ENCODE measurements around the gene EML2.
"Not testable (repeated sequence)": the region's sequence is repeated elsewhere in the genome, so short reads cannot be mapped to it uniquely, and the experiment has no call there.

The EML2 gene

GRCh38 chr19:45615056-45615455 lies 24.1 kb downstream of the EML2 start:
- not testable (repeated sequence) for H3K9me3 ChIP-seq (ENCODE audit: control insufficient read depth, insufficient read depth, low read depth, low read length); H3K4me1 ChIP-seq (ENCODE audit: control insufficient read depth, insufficient read depth, low read length); H3K27ac ChIP-seq (ENCODE audit: low read depth, low read length); H3K9ac ChIP-seq (ENCODE audit: low read length); H3K4me3 ChIP-seq (ENCODE audit: low read depth, low read length); H3K27me3 ChIP-seq (ENCODE audit: control insufficient read depth, insufficient read depth, low read length)
- peaks cover 48% of the 10 kb centered on the region for H3K36me3 ChIP-seq (ENCODE audit: control insufficient read depth, insufficient read depth, low read length)

GRCh38 chr19:45613926-45614725 lies 25.1 kb downstream of the EML2 start:
- H3K4me1 ChIP-seq (ENCODE audit: control insufficient read depth, insufficient read depth, low read length): peaks cover 8% of the 10 kb centered on the region; the same call in 1 of the 2 replicates
- peaks cover 48% of the 10 kb centered on the region for H3K36me3 ChIP-seq (ENCODE audit: control insufficient read depth, insufficient read depth, low read length)
- no peak overlapping the region for H3K27ac ChIP-seq (ENCODE audit: low read depth, low read length)
- peaks cover 1% of the 10 kb centered on the region; the same call in 1 of the 2 replicates for H3K9me3 ChIP-seq (ENCODE audit: control insufficient read depth, insufficient read depth, low read depth, low read length)
- H3K4me3 ChIP-seq (ENCODE audit: low read depth, low read length): no peak overlapping the region
- H3K9ac ChIP-seq (ENCODE audit: low read length): no peak overlapping the region
- no peaks in the 10 kb centered on the region for H3K27me3 ChIP-seq (ENCODE audit: control insufficient read depth, insufficient read depth, low read length)

GRCh38 chr19:45608948-45609347 lies 30.2 kb downstream of the EML2 start:
- Histone ChIP-seq H3K4me1 (ENCODE audit: control insufficient read depth, insufficient read depth, low read length) (peaks cover 7% of the 10 kb centered on the region), H3K36me3 (ENCODE audit: control insufficient read depth, insufficient read depth, low read length) (peaks cover 37% of the 10 kb centered on the region), H3K27ac (ENCODE audit: low read depth, low read length) (no peak overlapping the region), H3K9ac (ENCODE audit: low read length) (no peak overlapping the region), H3K27me3 (ENCODE audit: control insufficient read depth, insufficient read depth, low read length) (no peaks in the 10 kb centered on the region), H3K4me3 (ENCODE audit: low read depth, low read length) (no peak overlapping the region), H3K9me3 (ENCODE audit: control insufficient read depth, insufficient read depth, low read depth, low read length) (peaks cover 6% of the 10 kb centered on the region; the same call in 1 of the 2 replicates)

GRCh38 chr19:45607071-45608029 lies 31.8 kb downstream of the EML2 start:
- Histone ChIP-seq H3K9me3 (ENCODE audit: control insufficient read depth, insufficient read depth, low read depth, low read length) (peaks cover 6% of the 10 kb centered on the region; the same call in 1 of the 2 replicates), H3K4me1 (ENCODE audit: control insufficient read depth, insufficient read depth, low read length) (peaks cover 8% of the 10 kb centered on the region), H3K4me3 (ENCODE audit: low read depth, low read length) (peak overlapping the region; percentile 55), H3K27ac (ENCODE audit: low read depth, low read length) (no peak overlapping the region), H3K27me3 (ENCODE audit: control insufficient read depth, insufficient read depth, low read length) (peaks cover 6% of the 10 kb centered on the region), H3K36me3 (ENCODE audit: control insufficient read depth, insufficient read depth, low read length) (peaks cover 23% of the 10 kb centered on the region), H3K9ac (ENCODE audit: low read length) (peak overlapping the region; percentile 43)

- peak within 1 kb of the TSS; percentile 63 for H3K4me3 ChIP-seq (ENCODE audit: low read depth, low read length)
Observed at GRCh38 chr19:45601524-45602374, 37.4 kb downstream of the EML2 start, which contains the start of gene GPR4. TSS of gene GPR4 (minus strand) at chr19:45602212. CDS start at chr19:45591866, 10,346 bp downstream.

GRCh38 chr19:45601115-45601514 lies 38.1 kb downstream of the EML2 start:
- peaks cover 55% of the 10 kb centered on the region for H3K27me3 ChIP-seq (ENCODE audit: control insufficient read depth, insufficient read depth, low read length)
- H3K27ac ChIP-seq (ENCODE audit: low read depth, low read length): no peak overlapping the region
- H3K36me3 ChIP-seq (ENCODE audit: control insufficient read depth, insufficient read depth, low read length): no peaks in the 10 kb centered on the region
- H3K4me1 ChIP-seq (ENCODE audit: control insufficient read depth, insufficient read depth, low read length): peaks cover 35% of the 10 kb centered on the region
- H3K9me3 ChIP-seq (ENCODE audit: control insufficient read depth, insufficient read depth, low read depth, low read length): no peaks in the 10 kb centered on the region
- peak overlapping the region; percentile 63 for H3K4me3 ChIP-seq (ENCODE audit: low read depth, low read length)
- H3K9ac ChIP-seq (ENCODE audit: low read length): no peak overlapping the region

More at GRCh38 chr19:45601524-45602374, 37.4 kb downstream of the EML2 start, which contains the start of gene GPR4:
- peaks cover 55% of the 10 kb centered on the region for H3K27me3 ChIP-seq (ENCODE audit: control insufficient read depth, insufficient read depth, low read length)
- no peaks in the 10 kb centered on the region for H3K9me3 ChIP-seq (ENCODE audit: control insufficient read depth, insufficient read depth, low read depth, low read length)
- H3K36me3 ChIP-seq (ENCODE audit: control insufficient read depth, insufficient read depth, low read length): no peaks in the 10 kb centered on the region
- no peak within 1 kb of the TSS for H3K27ac ChIP-seq (ENCODE audit: low read depth, low read length)
- H3K4me1 ChIP-seq (ENCODE audit: control insufficient read depth, insufficient read depth, low read length): peaks cover 36% of the 10 kb centered on the region
- no peak within 1 kb of the TSS for H3K9ac ChIP-seq (ENCODE audit: low read length)

GRCh38 chr19:45600340-45600885 lies 38.8 kb downstream of the EML2 start:
- H3K9ac ChIP-seq (ENCODE audit: low read length): no peak overlapping the region
- peaks cover 35% of the 10 kb centered on the region for H3K4me1 ChIP-seq (ENCODE audit: control insufficient read depth, insufficient read depth, low read length)
- no peak overlapping the region for H3K27ac ChIP-seq (ENCODE audit: low read depth, low read length)
- H3K27me3 ChIP-seq (ENCODE audit: control insufficient read depth, insufficient read depth, low read length): peaks cover 55% of the 10 kb centered on the region
- no peaks in the 10 kb centered on the region for H3K9me3 ChIP-seq (ENCODE audit: control insufficient read depth, insufficient read depth, low read depth, low read length)
- H3K36me3 ChIP-seq (ENCODE audit: control insufficient read depth, insufficient read depth, low read length): no peaks in the 10 kb centered on the region
- no peak overlapping the region for H3K4me3 ChIP-seq (ENCODE audit: low read depth, low read length)

GRCh38 chr19:45599286-45599685 lies 39.9 kb downstream of the EML2 start:
- no peak overlapping the region for H3K27ac ChIP-seq (ENCODE audit: low read depth, low read length)
- peaks cover 35% of the 10 kb centered on the region for H3K4me1 ChIP-seq (ENCODE audit: control insufficient read depth, insufficient read depth, low read length)
- H3K36me3 ChIP-seq (ENCODE audit: control insufficient read depth, insufficient read depth, low read length): no peaks in the 10 kb centered on the region
- H3K27me3 ChIP-seq (ENCODE audit: control insufficient read depth, insufficient read depth, low read length): peaks cover 55% of the 10 kb centered on the region
- H3K9me3 ChIP-seq (ENCODE audit: control insufficient read depth, insufficient read depth, low read depth, low read length): no peaks in the 10 kb centered on the region
- H3K4me3 ChIP-seq (ENCODE audit: low read depth, low read length): peak overlapping the region; percentile 28; the same call in 1 of the 2 replicates
- H3K9ac ChIP-seq (ENCODE audit: low read length): no peak overlapping the region

- Histone ChIP-seq H3K9ac (ENCODE audit: low read length) (peak overlapping the region; percentile 10), H3K4me1 (ENCODE audit: control insufficient read depth, insufficient read depth, low read length) (peaks cover 35% of the 10 kb centered on the region), H3K27ac (ENCODE audit: low read depth, low read length) (no peak overlapping the region), H3K27me3 (ENCODE audit: control insufficient read depth, insufficient read depth, low read length) (peaks cover 55% of the 10 kb centered on the region), H3K9me3 (ENCODE audit: control insufficient read depth, insufficient read depth, low read depth, low read length) (no peaks in the 10 kb centered on the region), H3K4me3 (ENCODE audit: low read depth, low read length) (peak overlapping the region; percentile 56), H3K36me3 (ENCODE audit: control insufficient read depth, insufficient read depth, low read length) (no peaks in the 10 kb centered on the region)
Observed at GRCh38 chr19:45598267-45599001, 40.8 kb downstream of the EML2 start.

Measured in HUES6 (cell line).